ENCODE data around the gene MGAT4A.
"Not testable (repeated sequence)": the region's sequence is repeated elsewhere in the genome, so short reads cannot be mapped to it uniquely, and the experiment has no call there.

MGAT4A gene

GRCh38 chr2:98598781-98599428, 132.0 kb downstream of the MGAT4A start:
- DNase-seq: no peak

GRCh38 chr2:98594665-98595064, 136.3 kb downstream of the MGAT4A start:
- not testable (repeated sequence) for DNase-seq

- no peak for DNase-seq
Measured at GRCh38 chr2:98592565-98592964, 138.4 kb downstream of the MGAT4A start.

GRCh38 chr2:98589489-98589888, 141.4 kb downstream of the MGAT4A start:
- DNase-seq: no peak

GRCh38 chr2:98588880-98589431, 142.0 kb downstream of the MGAT4A start:
- no peak for DNase-seq

- no peak for DNase-seq
Measured at GRCh38 chr2:98586551-98587140, 144.3 kb downstream of the MGAT4A start.

GRCh38 chr2:98585386-98585785, 145.5 kb downstream of the MGAT4A start:
- DNase-seq: no peak

GRCh38 chr2:98583816-98584618, 146.9 kb downstream of the MGAT4A start:
- no peak for DNase-seq

- no peak for DNase-seq
Measured at GRCh38 chr2:98583276-98583675, 147.7 kb downstream of the MGAT4A start.

- DNase-seq: no peak
Measured at GRCh38 chr2:98582523-98582922, 148.4 kb downstream of the MGAT4A start.

GRCh38 chr2:98580656-98581284, 150.2 kb downstream of the MGAT4A start:
- DNase-seq: no peak

- DNase-seq: no peak
Measured at GRCh38 chr2:98579926-98580325, 151.0 kb downstream of the MGAT4A start.

GRCh38 chr2:98578231-98578630, 152.7 kb downstream of the MGAT4A start:
- DNase-seq: no peak

- DNase-seq: no peak
Measured at GRCh38 chr2:98577313-98577712, 153.6 kb downstream of the MGAT4A start.

GRCh38 chr2:98576666-98577312, 154.1 kb downstream of the MGAT4A start:
- no peak for DNase-seq

GRCh38 chr2:98573426-98573825, 157.5 kb downstream of the MGAT4A start:
- no peak for DNase-seq

GRCh38 chr2:98572676-98573075, 158.3 kb downstream of the MGAT4A start:
- DNase-seq: no peak

- no peak for DNase-seq
Measured at GRCh38 chr2:98572211-98572610, 158.7 kb downstream of the MGAT4A start.

GRCh38 chr2:98571796-98572195, 159.1 kb downstream of the MGAT4A start:
- DNase-seq: no peak

GRCh38 chr2:98571121-98571701, 159.7 kb downstream of the MGAT4A start:
- no peak for DNase-seq

GRCh38 chr2:98570356-98570755, 160.6 kb downstream of the MGAT4A start:
- DNase-seq: no peak

GRCh38 chr2:98569915-98570314, 161.0 kb downstream of the MGAT4A start:
- DNase-seq: no peak
